Liver (tissue), 9 donors: Measurements from ENCODE around the gene CHRNE. TPM values are rescaled to one million over a fixed set of nuclear protein-coding genes. Genes with fewer than 3 reads are reported as not detected.

Experiments
- DNase-seq: peaks from one replicate; pipeline ENCODE4 v3.0.0-alpha.2; 2017; ENCODE audit warnings: low spot score
- H3K27ac ChIP-seq, 2 donors: one replicate each; pipeline ENCODE4 v1.7.0; 2013; ENCODE audit warnings: inconsistent platforms in 2 of 2, low read length in 2 of 2, control low read depth in 1 of 2, low read depth in 1 of 2, mild to moderate bottlenecking in 1 of 2
- H3K27me3 ChIP-seq, 4 donors: one replicate each; pipeline versions ENCODE4 v1.6.1 to v1.7.0; 2013; ENCODE audit warnings: low read length in 3 of 4, inconsistent platforms in 1 of 4, mild to moderate bottlenecking in 1 of 4, moderate library complexity in 1 of 4; ENCODE audit not compliant: control insufficient read depth in 4 of 4, insufficient read depth in 4 of 4
- H3K36me3 ChIP-seq, 4 donors: one replicate each; pipeline versions ENCODE4 v1.6.1 to v1.7.0; 2013; ENCODE audit warnings: low read length in 3 of 4, mild to moderate bottlenecking in 3 of 4, low read depth in 1 of 4, moderate library complexity in 1 of 4; ENCODE audit not compliant: control insufficient read depth in 4 of 4, insufficient read depth in 3 of 4
- H3K4me1 ChIP-seq, 4 donors: one replicate each; pipeline versions ENCODE4 v1.6.1 to v1.7.0; 2013; ENCODE audit warnings: low read length in 3 of 4, mild to moderate bottlenecking in 3 of 4, moderate library complexity in 1 of 4; ENCODE audit not compliant: control insufficient read depth in 4 of 4, insufficient read depth in 4 of 4
- H3K4me3 ChIP-seq, 3 donors: one replicate each; pipeline versions ENCODE4 v1.6.1 to v1.7.0; 2013; ENCODE audit warnings: low read length in 3 of 3, control low read depth in 1 of 3, low read depth in 1 of 3, mild to moderate bottlenecking in 1 of 3
- H3K9ac ChIP-seq, 2 donors: one replicate each; pipeline ENCODE4 v1.7.0; 2013; ENCODE audit warnings: low read length in 2 of 2, mild to moderate bottlenecking in 2 of 2, moderate library complexity in 2 of 2, control low read depth in 1 of 2, low read depth in 1 of 2
- H3K9me3 ChIP-seq, 4 donors: one replicate each; pipeline versions ENCODE4 v1.6.1 to v1.7.0; 2013; ENCODE audit warnings: low read length in 3 of 4; ENCODE audit not compliant: control insufficient read depth in 4 of 4
- EGR1 ChIP-seq, 2 donors: IDR thresholded peaks; 2 replicates each; pipeline ENCODE4 v1.6.1; 2016 to 2018; ENCODE audit warnings: antibody characterized with exemption in 2 of 2, low read depth in 2 of 2
- FOXA1 ChIP-seq: IDR thresholded peaks from 2 replicates; pipeline ENCODE4 v1.6.1; 2016; ENCODE audit warnings: antibody characterized with exemption
- FOXA2 ChIP-seq: IDR thresholded peaks from 2 replicates; pipeline ENCODE4 v1.6.1; 2016; ENCODE audit warnings: antibody characterized with exemption
- GABPA ChIP-seq, 2 donors: IDR thresholded peaks in 1 of 2; conservative IDR thresholded peaks in 1 of 2; 2 replicates each; pipeline ENCODE4 v1.6.1; 2016; ENCODE audit warnings: antibody characterized with exemption in 2 of 2, mild to moderate bottlenecking in 1 of 2, moderate library complexity in 1 of 2
- HNF4A ChIP-seq, 2 donors: conservative IDR thresholded peaks; 2 replicates each; pipeline ENCODE4 v1.6.1; 2016; ENCODE audit warnings: antibody characterized with exemption in 2 of 2, mild to moderate bottlenecking in 2 of 2
- JUND ChIP-seq, 2 donors: IDR thresholded peaks; 2 replicates each; pipeline ENCODE4 v1.6.1; 2016; ENCODE audit warnings: antibody characterized with exemption in 2 of 2
- MAX ChIP-seq: IDR thresholded peaks from 2 replicates; pipeline ENCODE4 v1.6.1; 2016; ENCODE audit warnings: antibody characterized with exemption
- NR2F2 ChIP-seq: IDR thresholded peaks from 2 replicates; pipeline ENCODE4 v1.6.1; 2016; ENCODE audit warnings: antibody characterized with exemption
- SP1 ChIP-seq: IDR thresholded peaks from 2 replicates; pipeline ENCODE4 v1.6.1; 2018; ENCODE audit warnings: antibody characterized with exemption, mild to moderate bottlenecking
- TAF1 ChIP-seq: conservative IDR thresholded peaks from 2 replicates; pipeline ENCODE4 v1.6.1; 2016; ENCODE audit warnings: antibody characterized with exemption, mild to moderate bottlenecking
- YY1 ChIP-seq: IDR thresholded peaks from 2 replicates; pipeline ENCODE4 v1.6.1; 2016; ENCODE audit warnings: antibody characterized with exemption, mild to moderate bottlenecking
- WGBS: extraction: QIAGEN DNeasy Blood & Tissue Kit; methylation state at CpG from one replicate; pipeline ENCODE4 v1.1.7; 2013; 5-methylcytosine and 5-hydroxymethylcytosine counted together
- polyA plus RNA-seq, 2 donors: library from polyadenylated mRNA; stranded (reverse) in 1 of 2; unstranded in 1 of 2; fragments of 200-250 nt in 1 of 2; fragments of >200 nt in 1 of 2; fragmentation: Nextera tagmentation in 1 of 2; extraction: Ambion mirVana in 1 of 2; gene quantifications; one replicate each; pipeline versions ENCODE4 v1.2.1 to v1.2.3, GENCODE V29; 2013 to 2015
- total RNA-seq, 2 donors: library from RNA; depleted of rRNA; stranded (reverse); fragments of >200 nt; gene quantifications; one replicate each; pipeline ENCODE4 v1.2.3, GENCODE V29; 2014
- TF ChIP-seq, protein P1 (sequence below): fragments of 150-350 bp; IDR thresholded peaks from 2 replicates; pipeline ENCODE4 v1.5.1; 2017; ENCODE audit warnings: improper control_type of control experiment, low read depth, low read length; ENCODE audit not compliant: missing input control
- TF ChIP-seq, protein P2 (sequence below): IDR thresholded peaks from 2 replicates; pipeline ENCODE4 v1.6.1; 2016; ENCODE audit warnings: antibody characterized with exemption
- TF ChIP-seq, protein P3 (sequence below): IDR thresholded peaks from 2 replicates; pipeline ENCODE4 v1.6.1; 2016; ENCODE audit warnings: antibody characterized with exemption
- donor health status: healthy.
- donor health status: healthy.
- donor health status: healthy.
- donor health status: healthy.
- donor health status: healthy.

Gene CHRNE
- total and polyA plus RNA-seq, 4 donors: 0.19 to 3.1 (median 0.65) TPM

- Histone ChIP-seq H3K9me3 (no peaks in the 10 kb centered on the region), H3K4me1 (peaks cover 12 to 68% (median 52%) of the 10 kb centered on the region in 4 donors), H3K4me3 (no peak overlapping the region), H3K9ac (no peak overlapping the region), H3K27me3 (no peaks in the 10 kb centered on the region), H3K36me3 (peaks cover 6 to 28% (median 12%) of the 10 kb centered on the region in 4 donors), H3K27ac (no peak overlapping the region)
- 82% methylated on average over 13 of the region's 13 CpGs for WGBS
- DNase-seq: no peak
- TF ChIP-seq EGR1 (IDR thresholded peaks at IDR 0.05; ENCODE audit: low read depth in 2 of 2) (no peak), TAF1 (no peak), MAX (no peak), NR2F2 (no peak), FOXA2 (no peak), JUND (IDR thresholded peaks at IDR 0.05) (no peak), HNF4A (conservative IDR thresholded peaks at IDR 0.05) (no peak), FOXA1 (no peak), GABPA (IDR thresholded peaks at IDR 0.05 in 1 of 2, conservative IDR thresholded peaks at IDR 0.05 in 1 of 2) (no peak), YY1 (no peak)
- TF ChIP-seq, protein P1, sequence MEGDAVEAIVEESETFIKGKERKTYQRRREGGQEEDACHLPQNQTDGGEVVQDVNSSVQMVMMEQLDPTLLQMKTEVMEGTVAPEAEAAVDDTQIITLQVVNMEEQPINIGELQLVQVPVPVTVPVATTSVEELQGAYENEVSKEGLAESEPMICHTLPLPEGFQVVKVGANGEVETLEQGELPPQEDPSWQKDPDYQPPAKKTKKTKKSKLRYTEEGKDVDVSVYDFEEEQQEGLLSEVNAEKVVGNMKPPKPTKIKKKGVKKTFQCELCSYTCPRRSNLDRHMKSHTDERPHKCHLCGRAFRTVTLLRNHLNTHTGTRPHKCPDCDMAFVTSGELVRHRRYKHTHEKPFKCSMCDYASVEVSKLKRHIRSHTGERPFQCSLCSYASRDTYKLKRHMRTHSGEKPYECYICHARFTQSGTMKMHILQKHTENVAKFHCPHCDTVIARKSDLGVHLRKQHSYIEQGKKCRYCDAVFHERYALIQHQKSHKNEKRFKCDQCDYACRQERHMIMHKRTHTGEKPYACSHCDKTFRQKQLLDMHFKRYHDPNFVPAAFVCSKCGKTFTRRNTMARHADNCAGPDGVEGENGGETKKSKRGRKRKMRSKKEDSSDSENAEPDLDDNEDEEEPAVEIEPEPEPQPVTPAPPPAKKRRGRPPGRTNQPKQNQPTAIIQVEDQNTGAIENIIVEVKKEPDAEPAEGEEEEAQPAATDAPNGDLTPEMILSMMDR: no peak
- TF ChIP-seq, protein P2, sequence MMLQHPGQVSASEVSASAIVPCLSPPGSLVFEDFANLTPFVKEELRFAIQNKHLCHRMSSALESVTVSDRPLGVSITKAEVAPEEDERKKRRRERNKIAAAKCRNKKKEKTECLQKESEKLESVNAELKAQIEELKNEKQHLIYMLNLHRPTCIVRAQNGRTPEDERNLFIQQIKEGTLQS: no peak
Observed at GRCh38 chr17:4942760-4943508, 40.0 kb upstream of the CHRNE start.

DNA sequence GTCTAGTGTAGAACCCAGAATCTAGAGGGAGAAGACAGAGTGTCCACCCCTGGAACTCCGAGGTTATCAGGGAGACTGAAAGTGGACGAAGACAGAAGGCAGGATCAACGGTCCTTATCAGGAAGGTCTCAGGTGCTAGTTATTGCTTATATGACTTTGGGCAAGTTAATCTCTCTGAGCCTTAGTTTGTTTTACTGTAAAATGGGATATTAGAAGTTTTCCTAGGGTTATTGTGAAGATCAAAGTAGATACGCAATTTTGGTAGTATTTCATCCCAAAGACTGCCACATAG lies 38.4 kb upstream of the CHRNE start:
- no peaks in the 10 kb centered on the region for H3K9me3 ChIP-seq
- H3K4me3 ChIP-seq: peak overlapping the region; percentile 79 to 89 (median 83)
- peaks cover 6 to 31% (median 19%) of the 10 kb centered on the region in 4 donors for H3K36me3 ChIP-seq
- WGBS: 32% methylated on average over 4 of the region's 4 CpGs
- H3K27me3 ChIP-seq: no peaks in the 10 kb centered on the region
- peak overlapping the region in 1 of 2 donors; percentile 90 for H3K27ac ChIP-seq
- TF ChIP-seq, protein P2: no peak
- TF ChIP-seq, protein P3, sequence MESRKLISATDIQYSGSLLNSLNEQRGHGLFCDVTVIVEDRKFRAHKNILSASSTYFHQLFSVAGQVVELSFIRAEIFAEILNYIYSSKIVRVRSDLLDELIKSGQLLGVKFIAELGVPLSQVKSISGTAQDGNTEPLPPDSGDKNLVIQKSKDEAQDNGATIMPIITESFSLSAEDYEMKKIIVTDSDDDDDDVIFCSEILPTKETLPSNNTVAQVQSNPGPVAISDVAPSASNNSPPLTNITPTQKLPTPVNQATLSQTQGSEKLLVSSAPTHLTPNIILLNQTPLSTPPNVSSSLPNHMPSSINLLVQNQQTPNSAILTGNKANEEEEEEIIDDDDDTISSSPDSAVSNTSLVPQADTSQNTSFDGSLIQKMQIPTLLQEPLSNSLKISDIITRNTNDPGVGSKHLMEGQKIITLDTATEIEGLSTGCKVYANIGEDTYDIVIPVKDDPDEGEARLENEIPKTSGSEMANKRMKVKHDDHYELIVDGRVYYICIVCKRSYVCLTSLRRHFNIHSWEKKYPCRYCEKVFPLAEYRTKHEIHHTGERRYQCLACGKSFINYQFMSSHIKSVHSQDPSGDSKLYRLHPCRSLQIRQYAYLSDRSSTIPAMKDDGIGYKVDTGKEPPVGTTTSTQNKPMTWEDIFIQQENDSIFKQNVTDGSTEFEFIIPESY: no peak
- TF ChIP-seq, protein P1: no peak
- TF ChIP-seq MAX (no peak), FOXA2 (no peak), SP1 (no peak), EGR1 (IDR thresholded peaks at IDR 0.05; ENCODE audit: low read depth in 2 of 2) (no peak), JUND (IDR thresholded peaks at IDR 0.05) (no peak), FOXA1 (no peak)
- peaks cover 9 to 60% (median 45%) of the 10 kb centered on the region in 4 donors for H3K4me1 ChIP-seq
- no peak for DNase-seq
- H3K9ac ChIP-seq: peak overlapping the region; percentile 80 to 93
